EL (cell line): Measurements from ENCODE around the gene AMDHD2.

Experiments used
- DNase-seq: peaks from one replicate; pipeline ENCODE4 v3.0.0-alpha.2; 2016

The AMDHD2 gene

DNA sequence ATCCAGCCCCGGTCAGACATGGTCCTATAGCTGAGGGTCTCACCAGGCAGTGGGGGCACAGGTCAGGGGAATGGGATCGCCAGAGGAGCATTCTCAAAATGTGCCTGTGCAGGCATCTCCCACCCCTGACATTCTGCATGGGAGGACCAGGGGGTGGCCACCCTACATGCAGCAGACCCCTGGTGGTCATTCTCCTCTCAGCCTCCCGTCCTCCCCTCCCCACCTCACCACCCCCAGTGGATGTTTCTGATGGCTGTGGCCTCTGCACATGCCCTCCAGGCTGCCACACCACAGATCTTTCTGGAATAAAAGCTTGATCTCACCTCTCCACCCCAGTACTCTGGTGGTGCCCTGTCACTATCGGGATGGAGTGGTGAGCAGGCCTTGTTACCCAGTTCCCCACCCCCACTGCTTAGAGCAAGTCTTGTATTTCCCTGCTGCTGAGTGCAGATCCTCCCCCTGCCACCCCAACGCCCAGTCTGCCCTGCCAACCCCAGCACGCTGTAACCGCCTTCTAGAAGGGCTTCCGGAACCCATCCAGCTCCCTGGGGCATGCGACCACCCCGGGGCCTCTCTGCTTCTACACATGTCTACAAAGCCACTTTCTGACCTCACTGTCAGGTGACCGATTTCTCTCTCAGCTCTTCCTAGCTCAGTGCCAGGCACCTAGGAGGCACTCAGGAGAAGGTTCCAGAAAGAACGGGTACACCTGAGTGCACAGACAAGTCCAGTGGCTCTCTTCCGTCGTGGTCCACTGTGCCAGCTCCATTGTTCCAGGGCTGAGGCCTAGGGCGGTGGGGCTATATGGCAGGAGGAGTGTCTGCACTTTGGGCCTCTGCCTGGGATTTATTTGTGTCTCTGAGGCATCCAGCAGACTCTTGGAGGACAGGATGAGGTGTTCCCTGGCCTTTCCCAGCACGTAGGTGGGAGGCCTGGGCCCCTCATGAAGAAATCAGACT, 36.0 kb upstream of the AMDHD2 start:
- no peak for DNase-seq

DNA sequence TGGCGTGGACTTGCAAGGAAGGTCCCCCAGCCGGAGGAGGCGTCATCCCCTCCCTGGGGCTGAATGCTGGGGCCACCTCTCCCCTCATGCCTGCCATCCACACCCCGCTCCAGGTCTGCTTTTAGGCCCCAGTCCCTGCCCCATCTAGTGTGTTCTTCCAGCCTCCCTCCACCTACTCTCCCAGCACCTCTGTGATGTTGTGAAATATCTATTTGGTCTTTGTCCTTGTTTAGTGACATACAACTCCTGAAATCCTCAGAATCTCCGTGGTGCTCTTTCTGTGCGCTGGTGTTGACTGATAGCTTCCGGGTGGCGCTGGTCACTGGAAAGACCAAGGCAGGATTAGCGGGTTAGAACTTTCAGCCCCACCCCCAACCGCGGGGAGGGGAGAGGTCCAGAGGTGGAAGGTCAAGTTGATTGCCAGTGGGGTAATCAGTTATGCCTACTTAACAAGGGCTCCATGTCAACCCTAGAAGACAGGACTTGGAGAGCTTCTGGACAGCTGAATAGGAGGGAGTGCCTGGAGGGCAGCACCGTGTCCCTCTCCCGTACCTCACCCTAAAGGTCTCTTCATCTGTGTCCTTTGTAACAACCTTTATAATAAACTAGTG, 35.2 kb upstream of the AMDHD2 start:
- DNase-seq, result no peak

- no peak for DNase-seq
Observed at GRCh38 chr16:2485811-2486507, 34.2 kb upstream of the AMDHD2 start.

GRCh38 chr16:2486645-2487516, 33.3 kb upstream of the AMDHD2 start:
- DNase-seq, result no peak

DNA sequence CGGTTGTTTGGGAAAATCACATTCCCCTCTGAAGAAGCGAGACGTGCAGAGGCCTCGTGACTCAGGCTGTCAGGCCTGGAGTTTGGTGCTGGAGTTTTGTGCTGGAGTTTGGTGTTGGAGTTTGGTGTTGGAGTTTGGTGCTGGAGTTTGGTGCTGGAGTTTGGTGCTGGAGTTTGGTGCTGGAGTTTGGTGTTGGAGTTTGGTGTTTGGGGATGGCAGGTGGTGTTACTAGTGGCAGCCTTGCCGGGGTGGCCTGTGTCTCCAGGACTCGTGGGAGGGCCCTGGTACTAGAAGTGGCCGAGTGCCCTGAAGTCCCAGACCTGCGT, 32.7 kb upstream of the AMDHD2 start:
- no peak for DNase-seq

DNA sequence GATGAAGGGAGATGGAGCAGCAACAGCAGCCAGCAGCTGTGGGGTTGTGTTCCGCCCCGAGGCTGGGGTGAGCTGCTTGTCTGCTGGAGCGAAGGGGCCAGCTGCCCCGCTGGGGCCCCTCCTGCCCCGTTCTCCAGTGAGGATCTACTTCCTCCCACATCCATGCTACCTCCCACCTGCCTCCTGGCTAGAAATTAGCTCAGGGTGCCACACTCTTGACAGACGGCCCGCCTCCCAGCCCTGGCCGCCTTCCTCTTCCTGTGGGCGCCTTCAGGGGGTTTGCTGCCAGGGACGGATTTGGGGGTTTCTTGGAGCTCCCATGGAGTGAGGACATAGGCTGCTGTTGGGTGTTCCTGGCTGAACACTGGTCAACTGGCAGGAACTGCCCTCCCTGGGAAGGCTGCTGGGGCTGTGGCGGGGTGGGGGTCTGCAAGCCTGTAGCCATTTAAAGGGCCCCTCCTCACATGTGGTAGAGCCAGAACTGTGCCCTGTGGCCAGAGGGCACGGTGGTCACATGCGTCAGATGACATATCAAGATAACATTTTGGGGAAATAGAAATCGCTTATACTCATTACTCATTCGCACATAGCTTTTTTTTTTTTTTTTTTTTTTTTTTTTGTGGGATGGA, 32.2 kb upstream of the AMDHD2 start:
- no peak for DNase-seq

- no peak for DNase-seq
Observed at GRCh38 chr16:2489581-2489980, 30.6 kb upstream of the AMDHD2 start.

DNA sequence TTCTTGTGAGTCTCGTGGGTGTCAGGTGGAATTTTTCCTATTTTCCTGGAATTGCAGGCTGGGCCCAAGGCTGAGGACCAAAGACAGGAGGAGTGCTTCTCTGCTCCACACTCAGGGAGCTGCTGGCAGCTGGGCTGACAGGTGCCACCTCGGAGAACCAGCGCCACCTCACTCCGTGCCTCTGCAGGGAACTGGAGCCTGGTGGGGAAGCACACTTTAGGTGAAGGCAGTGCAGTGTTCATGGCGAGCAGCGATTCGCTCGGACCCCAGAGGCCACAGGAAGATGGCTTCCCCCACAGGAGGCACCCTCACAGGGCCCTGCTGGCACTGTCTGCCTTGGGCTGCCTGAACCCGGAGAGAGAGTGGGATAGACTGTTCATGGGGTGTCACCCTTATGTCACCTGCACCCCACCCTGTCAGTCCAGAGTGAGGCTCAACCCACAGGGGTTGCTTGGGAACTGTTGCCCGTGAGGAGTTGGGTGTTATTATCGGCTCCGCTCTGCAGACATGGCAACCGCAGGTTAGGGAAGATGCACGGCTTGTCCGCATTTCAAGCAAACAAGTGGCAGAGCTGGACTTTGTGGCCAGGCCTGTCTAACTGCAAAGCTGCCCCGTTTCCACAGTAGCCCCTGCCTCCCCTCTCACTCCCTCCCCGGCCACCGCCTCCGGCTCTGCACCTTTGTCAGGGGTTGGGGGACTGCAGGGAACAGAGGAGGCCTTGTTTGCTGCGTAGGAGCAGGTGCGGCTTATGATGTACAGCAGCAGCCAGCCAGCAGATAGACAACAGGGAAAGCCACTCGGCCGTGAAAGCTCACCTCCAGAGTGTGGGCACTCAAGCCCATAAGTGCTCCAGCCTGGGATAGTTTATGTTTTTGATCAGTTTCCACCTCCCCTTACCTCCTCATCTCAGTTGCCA, 29.7 kb upstream of the AMDHD2 start:
- no peak for DNase-seq

- DNase-seq, result no peak
Observed at GRCh38 chr16:2492292-2492691, 27.9 kb upstream of the AMDHD2 start.

DNA sequence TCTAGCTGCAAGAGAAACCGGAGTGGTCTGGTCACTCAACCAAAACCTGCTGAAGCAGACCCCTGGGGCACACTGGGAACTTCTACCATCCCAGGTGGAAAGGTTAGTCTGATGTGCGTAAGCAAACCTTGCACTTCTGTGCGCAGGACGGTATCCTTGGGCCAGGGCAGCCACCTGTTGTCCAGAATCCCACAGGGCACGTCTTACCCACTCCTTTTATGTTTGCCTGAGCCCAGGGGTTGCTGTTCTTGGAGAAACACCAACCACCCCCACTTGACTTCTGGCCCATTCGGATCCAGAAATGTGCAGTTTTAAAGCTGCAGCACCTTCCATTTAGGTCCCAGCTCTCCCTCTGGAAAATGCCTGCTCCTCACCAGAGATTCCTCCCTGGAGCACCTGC, 26.6 kb upstream of the AMDHD2 start:
- no peak for DNase-seq

DNA sequence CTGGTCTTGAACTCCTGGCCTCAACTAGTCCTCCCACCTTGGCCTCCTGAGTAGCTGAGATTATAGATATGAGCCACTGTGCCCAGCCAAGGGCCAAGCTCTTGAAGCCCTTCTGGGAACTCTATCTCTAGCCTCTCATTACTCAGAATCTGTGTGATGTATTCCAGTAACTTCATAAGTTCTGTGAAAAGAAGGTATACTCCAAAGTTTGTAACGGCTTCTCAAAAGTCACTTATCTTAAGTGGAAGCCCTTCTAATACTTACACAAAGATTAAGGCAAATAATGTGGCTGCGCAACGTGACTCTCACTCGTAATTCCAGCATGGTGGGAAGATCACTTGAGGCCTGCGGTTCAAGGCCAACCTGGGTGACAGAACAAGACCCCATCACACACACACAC, 25.6 kb upstream of the AMDHD2 start:
- DNase-seq, result no peak

- DNase-seq, result no peak
Observed at GRCh38 chr16:2495041-2495440, 25.1 kb upstream of the AMDHD2 start.

- DNase-seq, result no peak
Observed at GRCh38 chr16:2496223-2497115, 23.7 kb upstream of the AMDHD2 start.

GRCh38 chr16:2497116-2497630, 23.0 kb upstream of the AMDHD2 start:
- DNase-seq, result no peak

- no peak for DNase-seq
Observed at GRCh38 chr16:2497695-2498484, 22.3 kb upstream of the AMDHD2 start.

GRCh38 chr16:2498531-2499253, 21.5 kb upstream of the AMDHD2 start:
- DNase-seq, result no peak

- DNase-seq, result no peak
Observed at GRCh38 chr16:2499454-2499853, 20.7 kb upstream of the AMDHD2 start.

DNA sequence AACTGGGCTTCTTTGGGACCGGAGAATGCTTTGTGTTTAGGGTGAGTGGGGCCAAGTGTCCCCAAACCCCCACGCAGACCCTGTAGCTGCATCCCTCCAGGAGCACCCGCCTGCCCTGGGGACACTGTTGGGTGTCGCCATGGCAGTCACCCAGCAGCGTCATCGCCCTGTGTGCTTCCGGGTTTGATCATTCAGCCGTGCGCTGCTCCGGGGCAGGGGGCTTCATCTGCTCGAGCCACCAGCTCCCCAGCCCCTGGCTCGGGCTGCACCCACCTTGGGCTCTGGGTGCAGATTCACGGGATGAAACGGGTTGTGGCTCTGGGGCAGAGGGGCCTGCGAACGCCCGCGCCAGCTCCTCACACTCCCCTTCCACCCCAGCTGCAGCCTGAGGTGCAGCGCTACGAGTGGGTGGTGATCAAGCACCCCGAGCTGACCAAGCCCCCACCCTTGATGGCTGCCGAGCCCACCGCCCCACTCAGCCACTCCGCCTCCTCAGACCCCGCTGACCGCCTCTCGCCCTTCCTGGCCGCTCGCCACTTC, 20.2 kb upstream of the AMDHD2 start:
- no peak for DNase-seq
